ENCODE measurements around the gene ZNF710.

- peak; percentile 21 to 38 (median 26) for TF ChIP-seq POLR2AphosphoS5 (IDR thresholded peaks at IDR 0.05)
- TF ChIP-seq CTCF (IDR thresholded peaks at IDR 0.05 in 8 of 11, conservative IDR thresholded peaks at IDR 0.05 in 3 of 11): no peak
- no peak for TF ChIP-seq POLR2A (IDR thresholded peaks at IDR 0.05)
Measured at GRCh38 chr15:90046911-90047392, 45.8 kb downstream of the ZNF710 start.
